ENCODE data around the gene PLPP4.

PLPP4 gene

GRCh38 chr10:120457431-120458172 lies 575 bp downstream of the PLPP4 start:
- no peak for DNase-seq (ENCODE audit: low spot score)

GRCh38 chr10:120458432-120458831 lies 1.4 kb downstream of the PLPP4 start:
- DNase-seq (ENCODE audit: low spot score), result peak; percentile 30

GRCh38 chr10:120459185-120459584 lies 2.2 kb downstream of the PLPP4 start:
- DNase-seq (ENCODE audit: low spot score), result peak; percentile 57

GRCh38 chr10:120460186-120460585 lies 3.2 kb downstream of the PLPP4 start:
- DNase-seq (ENCODE audit: low spot score), result no peak

GRCh38 chr10:120460776-120461175 lies 3.7 kb downstream of the PLPP4 start:
- DNase-seq (ENCODE audit: low spot score), result no peak

GRCh38 chr10:120462018-120462682 lies 5.1 kb downstream of the PLPP4 start:
- DNase-seq (ENCODE audit: low spot score), result no peak

- no peak for DNase-seq (ENCODE audit: low spot score)
Measured at GRCh38 chr10:120465138-120465537, 8.1 kb downstream of the PLPP4 start.

GRCh38 chr10:120466006-120466405 lies 9.0 kb downstream of the PLPP4 start:
- no peak for DNase-seq (ENCODE audit: low spot score)

GRCh38 chr10:120473593-120473992 lies 16.6 kb downstream of the PLPP4 start:
- DNase-seq (ENCODE audit: low spot score), result no peak

- DNase-seq (ENCODE audit: low spot score), result no peak
Measured at GRCh38 chr10:120474956-120475355, 17.9 kb downstream of the PLPP4 start.

- no peak for DNase-seq (ENCODE audit: low spot score)
Measured at GRCh38 chr10:120475844-120476791, 19.1 kb downstream of the PLPP4 start.

GRCh38 chr10:120477021-120477742 lies 20.2 kb downstream of the PLPP4 start:
- DNase-seq (ENCODE audit: low spot score), result no peak

GRCh38 chr10:120477743-120478141 lies 20.7 kb downstream of the PLPP4 start:
- no peak for DNase-seq (ENCODE audit: low spot score)

- no peak for DNase-seq (ENCODE audit: low spot score)
Measured at GRCh38 chr10:120478386-120478785, 21.4 kb downstream of the PLPP4 start.

GRCh38 chr10:120479506-120479905 lies 22.5 kb downstream of the PLPP4 start:
- DNase-seq (ENCODE audit: low spot score), result no peak

- DNase-seq (ENCODE audit: low spot score), result no peak
Measured at GRCh38 chr10:120480065-120480600, 23.1 kb downstream of the PLPP4 start.

- no peak for DNase-seq (ENCODE audit: low spot score)
Measured at GRCh38 chr10:120480848-120481247, 23.8 kb downstream of the PLPP4 start.

GRCh38 chr10:120483006-120483405 lies 26.0 kb downstream of the PLPP4 start:
- DNase-seq (ENCODE audit: low spot score), result no peak

- no peak for DNase-seq (ENCODE audit: low spot score)
Measured at GRCh38 chr10:120483651-120484301, 26.7 kb downstream of the PLPP4 start.

GRCh38 chr10:120485946-120486345 lies 28.9 kb downstream of the PLPP4 start:
- DNase-seq (ENCODE audit: low spot score), result no peak

- no peak for DNase-seq (ENCODE audit: low spot score)
Measured at GRCh38 chr10:120486671-120487205, 29.7 kb downstream of the PLPP4 start.
